HG03139 (cell line): ENCODE data around the gene TPD52L3.

ENCODE experiments used
- ATAC-seq: cut with Tn5 transposase; IDR thresholded peaks from one replicate; pipeline ENCODE4 v1.9.1; 2021; ENCODE audit not compliant: unreplicated experiment

Gene TPD52L3

GRCh38 chr9:6328103-6328502 lies at the start of gene TPD52L3:
TSS of gene TPD52L3 (plus strand) at chr9:6328375. CDS start at chr9:6328596, 221 bp downstream.
- ATAC-seq = no peak

GRCh38 chr9:6301858-6302257 lies 26.3 kb upstream of the TPD52L3 start:
- no peak for ATAC-seq

- ATAC-seq = no peak
These were observed 25.8 kb upstream of the TPD52L3 start for GRCh38 chr9:6302417-6302816.

GRCh38 chr9:6304232-6304631 lies 23.9 kb upstream of the TPD52L3 start:
- ATAC-seq = no peak

- no peak for ATAC-seq
These were observed 22.1 kb upstream of the TPD52L3 start for GRCh38 chr9:6305954-6306563.

GRCh38 chr9:6307551-6308096 lies 20.6 kb upstream of the TPD52L3 start:
- ATAC-seq = no peak

- no peak for ATAC-seq
These were observed 2.9 kb downstream of the TPD52L3 start for GRCh38 chr9:6330958-6331634.

- no peak for ATAC-seq
These were observed 6.1 kb downstream of the TPD52L3 start for GRCh38 chr9:6334305-6334704.

- ATAC-seq = no peak
These were observed 20.6 kb downstream of the TPD52L3 start for GRCh38 chr9:6348766-6349165.

- ATAC-seq = no peak
These were observed 23.6 kb downstream of the TPD52L3 start for GRCh38 chr9:6351737-6352136.

- peak; percentile 65 for ATAC-seq
These were observed 26.0 kb downstream of the TPD52L3 start for GRCh38 chr9:6354072-6354686.

- no peak for ATAC-seq
These were observed 27.6 kb downstream of the TPD52L3 start for GRCh38 chr9:6355728-6356127.

GRCh38 chr9:6356441-6356840 lies 28.3 kb downstream of the TPD52L3 start:
- ATAC-seq = no peak

- no peak for ATAC-seq
These were observed 28.7 kb downstream of the TPD52L3 start for GRCh38 chr9:6356904-6357303.

GRCh38 chr9:6367128-6367890 lies 39.1 kb downstream of the TPD52L3 start:
- ATAC-seq = no peak

GRCh38 chr9:6368831-6369230 lies 40.7 kb downstream of the TPD52L3 start:
- no peak for ATAC-seq
